GM19238 (cell line): ENCODE measurements around the gene SAMD11.

ENCODE experiments used
- DNase-seq: peaks from one replicate; pipeline ENCODE4 v3.0.0; 2011; ENCODE audit warnings: low spot score; ENCODE audit not compliant: insufficient read length

SAMD11 gene

DNA sequence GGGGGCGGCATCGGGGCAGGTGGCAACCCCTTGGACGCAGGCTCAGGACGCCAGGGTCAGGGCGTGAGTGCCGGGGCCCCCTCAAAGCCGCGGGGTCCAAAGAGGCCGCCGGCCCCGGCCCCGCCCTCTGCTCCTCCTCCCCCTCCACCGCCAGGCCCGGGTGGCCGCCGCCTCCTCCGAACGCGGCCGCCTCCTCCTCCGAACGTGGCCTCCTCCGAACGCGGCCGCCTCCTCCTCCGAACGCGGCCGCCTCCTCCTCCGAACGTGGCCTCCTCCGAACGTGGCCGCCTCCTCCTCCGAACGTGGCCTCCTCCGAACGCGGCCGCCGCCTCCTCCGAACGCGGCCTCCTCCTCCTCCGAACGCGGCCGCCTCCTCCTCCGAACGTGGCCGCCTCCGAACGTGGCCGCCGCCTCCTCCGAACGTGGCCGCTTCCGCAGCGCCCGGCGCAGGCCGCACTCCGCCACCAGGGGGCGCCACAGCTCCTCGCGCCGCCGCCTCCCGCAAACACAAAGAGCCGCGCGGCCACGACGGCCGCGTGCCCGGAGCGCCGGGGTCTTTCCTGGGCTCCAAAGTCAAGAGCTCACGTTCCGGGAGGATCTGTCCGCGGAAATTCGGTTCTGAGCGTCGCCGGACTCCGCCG lies 19.3 kb upstream of the SAMD11 start:
- peak; percentile 79 for DNase-seq

- DNase-seq = peak; percentile 68
Measured at GRCh38 chr1:905071-905749, 18.5 kb upstream of the SAMD11 start.

GRCh38 chr1:905811-906599 lies 17.7 kb upstream of the SAMD11 start:
- DNase-seq = peak; percentile 13

- peak; percentile 12 for DNase-seq
Measured at GRCh38 chr1:906600-907420, 16.9 kb upstream of the SAMD11 start.

- peak; percentile 6 for DNase-seq
Measured at GRCh38 chr1:907611-908451, 15.9 kb upstream of the SAMD11 start.

DNA sequence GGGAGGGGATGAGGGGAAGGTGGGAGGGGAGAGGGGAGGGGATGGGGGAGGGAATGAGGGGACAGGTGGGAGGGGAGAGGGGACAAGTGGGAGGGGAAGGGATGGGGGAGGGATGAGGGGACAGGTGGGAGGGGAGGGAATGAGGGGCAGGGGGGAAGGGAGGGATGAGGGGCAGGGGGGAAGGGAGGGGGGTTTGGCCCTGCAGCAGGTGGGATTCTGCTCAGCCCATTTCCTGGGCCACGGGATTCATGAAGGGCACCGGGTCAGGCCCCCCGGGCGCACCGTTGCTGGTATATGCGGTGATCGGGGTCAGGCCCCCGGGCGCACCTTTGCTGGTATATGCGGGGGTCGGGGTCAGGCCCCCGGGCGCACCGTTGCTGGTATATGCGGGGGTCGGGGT lies 15.1 kb upstream of the SAMD11 start:
- DNase-seq = peak; percentile 1

GRCh38 chr1:909861-910310 lies 13.8 kb upstream of the SAMD11 start:
- DNase-seq = peak; percentile 5

DNA sequence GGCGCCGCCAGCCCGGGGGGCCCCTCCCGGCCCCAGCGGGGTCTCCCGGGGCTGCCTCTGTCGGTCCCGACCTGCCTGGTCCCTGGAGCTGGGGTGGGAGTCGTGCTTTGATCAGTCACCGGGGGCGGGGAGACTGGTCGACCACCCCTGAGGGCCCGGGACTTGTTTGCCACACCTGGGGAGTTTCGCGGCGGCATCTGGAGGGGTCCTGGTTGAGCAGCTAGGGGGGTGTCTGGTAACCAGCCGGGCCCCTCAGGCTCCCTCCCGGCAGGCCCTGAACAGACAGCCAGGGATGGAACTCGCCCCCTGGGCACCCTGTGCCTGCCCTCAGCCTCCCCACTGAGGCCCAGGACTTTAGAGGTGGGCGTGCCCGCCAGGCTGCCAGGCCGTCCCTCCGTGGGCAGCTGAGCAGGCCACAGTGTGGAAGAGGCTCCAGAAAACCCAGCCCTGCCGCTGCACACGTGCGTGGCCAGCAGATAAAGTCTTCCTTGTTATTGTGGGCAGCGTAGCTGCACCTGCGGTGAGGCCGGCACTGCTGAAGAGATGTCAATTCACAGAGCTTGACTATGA lies 13.3 kb upstream of the SAMD11 start:
- DNase-seq = peak; percentile 8

DNA sequence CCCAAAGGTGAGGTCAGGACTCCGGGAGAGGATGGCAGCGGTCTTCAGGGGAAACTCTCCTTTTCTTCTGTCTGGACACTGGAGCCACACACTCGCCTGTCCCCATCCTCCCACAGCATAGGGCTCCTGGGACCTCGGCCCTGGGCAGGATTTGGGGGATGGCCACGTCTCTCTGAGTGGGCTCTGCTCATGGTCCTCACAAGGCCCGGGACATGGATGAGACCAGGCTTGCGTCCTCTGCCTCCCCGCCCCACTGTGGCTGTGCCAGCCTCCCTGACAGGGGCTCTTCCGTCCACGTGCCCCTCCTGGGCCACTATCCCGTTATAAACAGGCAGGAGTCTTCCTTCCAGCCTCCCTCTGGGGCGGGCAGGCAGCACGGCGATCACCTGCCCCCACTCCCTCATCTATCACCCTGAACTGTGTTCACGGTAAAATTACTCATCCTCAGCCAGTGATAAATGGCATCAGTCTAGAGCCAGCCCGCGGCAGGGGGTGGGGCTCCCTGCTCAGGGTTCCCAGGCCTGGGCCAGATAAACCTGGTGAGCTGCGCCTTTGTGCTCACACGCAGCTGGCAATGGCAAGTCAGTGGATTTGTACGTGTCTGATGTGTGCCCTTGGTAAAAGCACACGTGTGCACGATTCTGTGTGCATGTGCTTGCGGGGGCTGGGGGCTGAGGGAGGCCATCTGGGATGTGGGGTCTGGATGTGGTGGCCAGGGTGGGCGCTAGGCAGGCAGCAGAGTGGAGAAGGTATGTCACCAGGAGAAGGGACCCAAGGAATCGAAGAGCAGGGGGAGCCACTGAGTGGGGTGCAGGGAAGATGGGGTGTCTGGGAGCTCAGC lies 12.6 kb upstream of the SAMD11 start:
- peak; percentile 1 for DNase-seq

DNA sequence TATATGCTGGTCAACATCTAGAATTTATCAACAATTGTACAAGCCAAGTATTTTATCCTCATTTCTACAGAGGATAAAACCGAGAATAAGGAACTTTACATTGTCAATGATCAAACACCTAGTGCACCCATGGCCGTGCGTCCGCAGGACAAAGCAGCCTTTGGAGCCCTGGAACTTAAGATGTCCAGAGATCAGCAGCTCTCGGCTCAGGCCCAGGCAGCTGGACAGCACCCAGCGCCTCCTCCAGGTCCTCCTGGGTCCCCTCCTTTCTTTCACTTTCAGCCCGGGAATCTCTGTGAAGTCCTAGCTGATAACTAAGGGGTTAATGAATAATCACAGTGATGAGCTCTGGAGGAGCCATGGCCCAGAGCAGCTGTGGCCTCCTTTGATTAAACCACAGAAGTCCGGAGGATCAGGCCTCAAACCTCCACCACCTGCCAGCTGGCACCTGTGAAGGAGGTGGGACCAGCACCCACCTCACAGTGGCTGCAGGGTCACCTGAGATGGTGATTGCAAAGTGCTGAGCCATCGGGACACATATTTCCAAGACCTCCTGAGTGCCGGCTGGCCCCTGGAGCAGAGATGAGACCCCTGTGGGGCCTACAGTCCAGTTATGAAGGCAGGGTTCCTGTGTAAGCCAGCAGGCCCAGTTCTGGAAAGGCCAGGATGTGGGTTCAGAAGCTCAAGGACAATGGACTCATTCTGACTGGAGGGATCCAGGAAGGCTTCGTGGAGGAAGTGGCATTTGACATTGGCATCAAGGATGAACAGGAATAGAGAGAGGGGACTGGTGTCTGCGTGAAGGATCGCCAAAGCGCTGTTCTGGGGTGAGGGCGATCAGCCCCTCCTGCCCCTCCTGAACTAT lies 11.6 kb upstream of the SAMD11 start:
- DNase-seq = no peak

- no peak for DNase-seq
Measured at GRCh38 chr1:912740-913301, 10.9 kb upstream of the SAMD11 start.

GRCh38 chr1:913491-914130 lies 10.1 kb upstream of the SAMD11 start:
- DNase-seq = no peak

DNA sequence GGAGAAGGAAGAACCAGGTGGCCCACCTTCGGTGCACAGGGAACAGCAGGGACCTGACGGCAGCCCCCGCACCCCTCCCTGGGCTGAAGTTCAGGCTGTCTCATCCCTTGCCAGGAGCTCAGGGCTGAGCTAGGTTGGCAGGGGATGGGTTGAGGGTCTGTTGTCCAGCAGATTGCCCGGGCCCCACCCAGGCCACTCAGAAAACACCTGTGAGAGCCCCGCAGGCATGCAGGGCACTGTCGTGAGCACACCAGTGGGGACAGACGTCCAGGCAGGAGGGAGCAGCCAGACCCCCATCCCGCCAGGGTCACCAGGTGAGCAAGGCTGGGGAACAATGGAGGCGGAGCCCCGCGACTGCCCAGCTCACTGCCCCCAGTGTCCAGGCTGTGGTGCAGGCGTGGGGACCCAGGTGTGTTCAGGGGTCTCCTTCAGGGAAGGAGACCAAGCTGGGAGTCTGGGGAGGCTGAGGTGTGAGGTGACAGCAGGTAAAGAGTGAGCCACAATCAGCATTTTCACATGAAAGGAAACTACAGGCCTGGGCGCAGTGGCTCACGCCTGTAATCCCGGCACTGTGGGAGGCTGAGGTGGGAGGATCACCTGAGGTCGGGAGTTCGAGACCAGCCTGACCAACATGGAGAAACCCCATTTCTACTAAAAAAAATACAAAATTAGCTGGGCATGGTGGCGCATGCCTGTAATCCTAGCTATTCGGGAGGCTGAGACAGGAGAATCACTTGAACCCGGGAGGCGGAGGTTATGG lies 9.4 kb upstream of the SAMD11 start:
- no peak for DNase-seq

GRCh38 chr1:914891-915280 lies 8.8 kb upstream of the SAMD11 start:
- no peak for DNase-seq

- no peak for DNase-seq
Measured at GRCh38 chr1:915295-916172, 8.2 kb upstream of the SAMD11 start.
